ENCODE data around the gene CBFA2T2. TPM values are rescaled to one million over a fixed set of nuclear protein-coding genes. Genes with fewer than 3 reads are reported as not detected.
A peak's percentile ranks its signal among the peaks of the same experiment; 100 is the strongest.

The CBFA2T2 gene
- polyA plus RNA-seq, 1 donor (not counting 4 experiments of a cell fraction or from before 2014, with no cell fraction given): 6.8 TPM

DNA sequence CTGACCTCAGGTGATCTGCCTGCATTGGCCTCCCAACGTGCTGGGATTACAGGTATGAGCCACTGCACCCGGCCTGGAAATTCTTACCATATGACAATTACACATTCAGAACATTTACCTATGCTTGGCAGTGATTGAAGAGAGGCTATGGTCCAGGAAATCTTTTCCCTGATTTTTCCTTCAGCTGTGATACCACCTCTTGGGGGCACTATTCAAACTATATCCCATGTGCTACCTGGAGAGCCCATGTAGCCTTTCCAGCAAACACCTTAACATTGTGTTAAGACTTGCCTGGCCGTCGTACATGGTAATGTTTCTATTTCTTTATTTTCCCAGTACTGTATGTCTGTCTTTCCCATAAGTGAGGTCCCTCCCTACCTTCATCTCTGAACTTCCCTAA is 110.5 kb downstream of the CBFA2T2 start:
- DNase-seq (ENCODE audit: low read depth, low spot score) (no peak), FAIRE-seq (no peak)
- dilution Hi-C loops (cut with MboI; ENCODE audit: extremely low pct_ligation_motif_present, low sequenced_read_pairs): no loop called here
- Histone ChIP-seq H3K9ac (ENCODE audit: control insufficient read depth, extremely low read depth, insufficient read depth, low read length) (no peak overlapping the region), H3K9me3 (ENCODE audit: control insufficient read depth, low read depth, low read length) (no peaks in the 10 kb centered on the region), H3K27me3 (ENCODE audit: control insufficient read depth, extremely low read depth, insufficient read depth, low read length) (no peaks in the 10 kb centered on the region), H3K9me1 (ENCODE audit: control insufficient read depth, extremely low read depth, insufficient read depth, low read length) (no peaks in the 10 kb centered on the region), H3K79me2 (ENCODE audit: control insufficient read depth, insufficient read depth, low read length) (no peaks in the 10 kb centered on the region), H2AFZ (ENCODE audit: control insufficient read depth, low read length) (no peak overlapping the region), H4K20me1 (ENCODE audit: control insufficient read depth, extremely low read depth, insufficient read depth, low read length) (no peaks in the 10 kb centered on the region), H3K4me2 (ENCODE audit: control insufficient read depth, extremely low read depth, insufficient read depth, low read depth, low read length) (no peak overlapping the region), H3K36me3 (ENCODE audit: control insufficient read depth in 2 of 2, extremely low read depth in 1 of 2, insufficient read depth in 2 of 2, low read length in 2 of 2) (peaks cover 0 to 4% of the 10 kb centered on the region in 2 experiments), H3K4me1 (ENCODE audit: control insufficient read depth, extremely low read depth, insufficient read depth, low read length) (peaks cover 15% of the 10 kb centered on the region), H3K27ac (ENCODE audit: control insufficient read depth, insufficient read depth, low read length) (no peak overlapping the region), H3K4me3 (ENCODE audit: control insufficient read depth in 2 of 3, extremely low read depth in 1 of 3, insufficient read depth in 2 of 3, low read depth in 1 of 3, low read length in 3 of 3) (no peak overlapping the region)
- no peak for TF ChIP-seq EZH2 (IDR thresholded peaks at IDR 0.05; ENCODE audit: low read length)
- TF ChIP-seq, protein P1, sequence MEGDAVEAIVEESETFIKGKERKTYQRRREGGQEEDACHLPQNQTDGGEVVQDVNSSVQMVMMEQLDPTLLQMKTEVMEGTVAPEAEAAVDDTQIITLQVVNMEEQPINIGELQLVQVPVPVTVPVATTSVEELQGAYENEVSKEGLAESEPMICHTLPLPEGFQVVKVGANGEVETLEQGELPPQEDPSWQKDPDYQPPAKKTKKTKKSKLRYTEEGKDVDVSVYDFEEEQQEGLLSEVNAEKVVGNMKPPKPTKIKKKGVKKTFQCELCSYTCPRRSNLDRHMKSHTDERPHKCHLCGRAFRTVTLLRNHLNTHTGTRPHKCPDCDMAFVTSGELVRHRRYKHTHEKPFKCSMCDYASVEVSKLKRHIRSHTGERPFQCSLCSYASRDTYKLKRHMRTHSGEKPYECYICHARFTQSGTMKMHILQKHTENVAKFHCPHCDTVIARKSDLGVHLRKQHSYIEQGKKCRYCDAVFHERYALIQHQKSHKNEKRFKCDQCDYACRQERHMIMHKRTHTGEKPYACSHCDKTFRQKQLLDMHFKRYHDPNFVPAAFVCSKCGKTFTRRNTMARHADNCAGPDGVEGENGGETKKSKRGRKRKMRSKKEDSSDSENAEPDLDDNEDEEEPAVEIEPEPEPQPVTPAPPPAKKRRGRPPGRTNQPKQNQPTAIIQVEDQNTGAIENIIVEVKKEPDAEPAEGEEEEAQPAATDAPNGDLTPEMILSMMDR (optimal IDR thresholded peaks at IDR 0.05 in 1 of 3, IDR thresholded peaks at IDR 0.05 in 1 of 3, conservative IDR thresholded peaks at IDR 0.05 in 1 of 3; ENCODE audit: extremely low read depth in 1 of 3, insufficient read depth in 2 of 3, low read length in 3 of 3): peak in 1 of 3 experiments; percentile 1

DNA sequence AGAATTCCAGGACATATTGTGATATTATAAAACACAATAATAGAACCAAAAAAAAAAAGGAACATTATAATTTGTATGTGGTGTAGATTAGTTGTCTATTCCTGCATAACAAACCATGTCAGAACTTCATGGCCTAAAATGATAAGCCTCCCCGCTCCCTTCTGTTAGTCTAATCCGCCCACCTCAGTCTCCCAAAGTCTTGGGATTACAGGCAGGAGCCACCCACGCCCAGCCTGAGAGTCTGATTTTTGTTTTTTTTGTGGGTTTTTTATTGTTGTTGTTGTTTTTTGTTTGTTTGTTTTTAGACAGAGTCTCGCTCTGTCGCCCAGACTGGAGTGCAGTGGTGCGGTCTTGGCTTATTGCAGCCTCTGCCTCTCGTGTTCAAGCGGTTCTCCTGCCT is 111.1 kb downstream of the CBFA2T2 start:
- peaks cover 0 to 4% of the 10 kb centered on the region in 2 experiments for H3K36me3 ChIP-seq (ENCODE audit: control insufficient read depth in 2 of 2, extremely low read depth in 1 of 2, insufficient read depth in 2 of 2, low read length in 2 of 2)
- TF ChIP-seq, protein P1 (optimal IDR thresholded peaks at IDR 0.05 in 1 of 3, IDR thresholded peaks at IDR 0.05 in 1 of 3, conservative IDR thresholded peaks at IDR 0.05 in 1 of 3; ENCODE audit: extremely low read depth in 1 of 3, insufficient read depth in 2 of 3, low read length in 3 of 3): no peak
- no peak for TF ChIP-seq EZH2 (IDR thresholded peaks at IDR 0.05; ENCODE audit: low read length)
- H2AFZ ChIP-seq (ENCODE audit: control insufficient read depth, low read length): no peak overlapping the region
- H3K79me2 ChIP-seq (ENCODE audit: control insufficient read depth, insufficient read depth, low read length): no peaks in the 10 kb centered on the region
- H3K9me3 ChIP-seq (ENCODE audit: control insufficient read depth, low read depth, low read length): no peaks in the 10 kb centered on the region
- no peaks in the 10 kb centered on the region for H3K9me1 ChIP-seq (ENCODE audit: control insufficient read depth, extremely low read depth, insufficient read depth, low read length)
- H3K4me2 ChIP-seq (ENCODE audit: control insufficient read depth, extremely low read depth, insufficient read depth, low read depth, low read length): no peak overlapping the region
- FAIRE-seq (no peak), DNase-seq (ENCODE audit: low read depth, low spot score) (no peak)
- dilution Hi-C loops (cut with MboI; ENCODE audit: extremely low pct_ligation_motif_present, low sequenced_read_pairs): no loop called here
- H3K4me3 ChIP-seq (ENCODE audit: control insufficient read depth in 2 of 3, extremely low read depth in 1 of 3, insufficient read depth in 2 of 3, low read depth in 1 of 3, low read length in 3 of 3): no peak overlapping the region
- H4K20me1 ChIP-seq (ENCODE audit: control insufficient read depth, extremely low read depth, insufficient read depth, low read length): no peaks in the 10 kb centered on the region
- H3K27me3 ChIP-seq (ENCODE audit: control insufficient read depth, extremely low read depth, insufficient read depth, low read length): no peaks in the 10 kb centered on the region
- no peak overlapping the region for H3K9ac ChIP-seq (ENCODE audit: control insufficient read depth, extremely low read depth, insufficient read depth, low read length)
- H3K27ac ChIP-seq (ENCODE audit: control insufficient read depth, insufficient read depth, low read length): no peak overlapping the region
- H3K4me1 ChIP-seq (ENCODE audit: control insufficient read depth, extremely low read depth, insufficient read depth, low read length): peaks cover 15% of the 10 kb centered on the region

Data from keratinocyte (primary cell).